Eye (tissue), 1 donor: ENCODE results near the gene THBS3.
"Not testable (repeated sequence)": the region's sequence is repeated elsewhere in the genome, so short reads cannot be mapped to it uniquely, and the experiment has no call there.

ENCODE experiments used
- DNase-seq: peaks from one replicate; pipeline ENCODE4 v3.0.0-alpha.2; 2015

Gene THBS3

GRCh38 chr1:155207806-155208540, at the start of gene THBS3:
Gene THBS3 (minus strand): TSS chr1:155207897. CDS start chr1:155207876, 21 bp downstream.
- DNase-seq: peak; percentile 92

DNA sequence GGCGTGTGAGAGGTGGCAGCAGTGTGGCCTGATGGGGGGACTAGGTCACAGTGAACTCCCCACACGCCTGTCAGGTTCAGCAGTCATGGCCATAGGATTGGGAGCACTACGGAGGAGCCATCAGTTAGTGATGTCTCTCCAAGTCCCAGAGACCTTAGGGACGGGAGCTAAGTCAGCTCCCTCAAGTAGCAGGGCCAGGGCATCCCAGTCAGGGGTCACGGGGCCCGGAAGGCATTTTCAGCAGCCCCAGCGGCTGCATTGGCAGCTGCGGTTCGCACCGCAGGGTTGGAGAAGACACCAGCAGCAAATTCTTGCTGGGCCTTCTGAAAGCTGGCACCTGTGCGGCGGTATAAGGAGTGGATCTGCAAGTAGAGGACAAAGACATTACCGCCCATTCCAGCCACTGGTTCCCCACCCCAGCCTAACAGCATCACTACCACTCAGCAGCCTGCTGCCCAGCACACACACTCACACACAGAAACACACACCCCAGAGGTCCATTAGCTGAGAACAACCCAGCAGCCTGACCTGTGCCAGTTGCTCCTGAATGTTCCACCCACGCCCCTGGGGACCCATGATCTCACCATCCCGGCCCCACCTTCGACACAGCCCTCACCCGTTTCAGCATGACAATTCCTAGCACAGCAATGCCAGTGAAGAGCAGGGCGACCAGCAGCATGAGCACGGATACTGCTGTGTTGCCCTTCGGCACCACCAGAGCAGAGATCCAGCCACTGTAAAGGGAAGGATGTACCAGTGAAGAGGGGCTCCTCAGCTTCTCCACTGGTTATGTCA, 48.6 kb upstream of the THBS3 start:
- no peak for DNase-seq

- peak; percentile 97 for DNase-seq
These were observed 47.7 kb upstream of the THBS3 start, which contains the start of gene ENTREP3 for GRCh38 chr1:155255243-155256007. Gene ENTREP3 (minus strand): TSS chr1:155255483. CDS start chr1:155254877, 606 bp downstream.

DNA sequence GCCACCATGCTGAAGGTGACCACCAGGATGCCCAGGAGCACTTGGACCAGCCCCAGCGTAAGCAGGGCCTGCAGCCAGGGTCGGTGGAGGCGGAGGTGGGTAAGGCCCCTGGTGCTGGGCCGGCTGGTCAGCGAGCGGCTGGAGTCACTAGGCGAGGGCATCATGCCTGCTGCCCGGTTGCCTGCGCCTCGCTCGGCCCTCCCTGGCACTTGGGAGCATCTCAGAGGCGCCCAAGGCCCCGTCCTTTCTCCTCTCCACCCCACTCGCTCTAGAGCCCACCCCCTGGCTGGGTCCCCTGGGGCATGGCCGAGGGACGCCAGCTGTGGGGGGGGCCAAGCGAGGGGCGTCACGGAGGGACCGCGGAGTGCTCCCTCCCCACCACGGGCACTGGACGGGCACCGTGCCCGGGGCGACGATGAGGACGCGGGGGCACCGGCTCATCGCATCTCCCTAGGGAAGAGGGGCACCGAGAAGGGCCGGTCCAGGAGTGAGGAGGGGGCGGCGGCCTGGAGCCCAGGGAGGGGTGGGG, 47.1 kb upstream of the THBS3 start:
- DNase-seq: peak; percentile 55

GRCh38 chr1:155254228-155254713, 46.6 kb upstream of the THBS3 start:
- no peak for DNase-seq

GRCh38 chr1:155253797-155254196, 46.1 kb upstream of the THBS3 start:
- no peak for DNase-seq

GRCh38 chr1:155253208-155253607, 45.5 kb upstream of the THBS3 start:
- no peak for DNase-seq

DNA sequence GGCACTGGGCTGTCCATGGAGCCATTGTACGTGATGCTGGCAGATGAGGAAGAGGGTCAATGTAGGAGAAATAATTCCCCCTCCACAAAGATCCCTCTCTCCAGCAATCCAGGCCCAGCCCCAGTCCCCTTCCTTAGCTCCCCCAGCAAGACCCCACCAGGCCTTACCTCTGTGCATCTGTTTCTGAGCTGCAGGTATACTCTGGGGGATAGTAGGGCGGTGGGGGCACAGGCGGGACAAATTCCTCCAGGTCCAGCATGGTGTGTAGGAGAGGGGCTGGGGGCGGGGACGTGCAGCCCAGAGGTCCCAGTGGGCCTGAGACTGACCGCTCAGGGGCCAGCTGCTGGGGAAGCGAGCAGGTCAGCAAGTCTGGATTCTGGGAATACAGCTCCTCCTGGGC, 43.9 kb upstream of the THBS3 start:
- DNase-seq: no peak

DNA sequence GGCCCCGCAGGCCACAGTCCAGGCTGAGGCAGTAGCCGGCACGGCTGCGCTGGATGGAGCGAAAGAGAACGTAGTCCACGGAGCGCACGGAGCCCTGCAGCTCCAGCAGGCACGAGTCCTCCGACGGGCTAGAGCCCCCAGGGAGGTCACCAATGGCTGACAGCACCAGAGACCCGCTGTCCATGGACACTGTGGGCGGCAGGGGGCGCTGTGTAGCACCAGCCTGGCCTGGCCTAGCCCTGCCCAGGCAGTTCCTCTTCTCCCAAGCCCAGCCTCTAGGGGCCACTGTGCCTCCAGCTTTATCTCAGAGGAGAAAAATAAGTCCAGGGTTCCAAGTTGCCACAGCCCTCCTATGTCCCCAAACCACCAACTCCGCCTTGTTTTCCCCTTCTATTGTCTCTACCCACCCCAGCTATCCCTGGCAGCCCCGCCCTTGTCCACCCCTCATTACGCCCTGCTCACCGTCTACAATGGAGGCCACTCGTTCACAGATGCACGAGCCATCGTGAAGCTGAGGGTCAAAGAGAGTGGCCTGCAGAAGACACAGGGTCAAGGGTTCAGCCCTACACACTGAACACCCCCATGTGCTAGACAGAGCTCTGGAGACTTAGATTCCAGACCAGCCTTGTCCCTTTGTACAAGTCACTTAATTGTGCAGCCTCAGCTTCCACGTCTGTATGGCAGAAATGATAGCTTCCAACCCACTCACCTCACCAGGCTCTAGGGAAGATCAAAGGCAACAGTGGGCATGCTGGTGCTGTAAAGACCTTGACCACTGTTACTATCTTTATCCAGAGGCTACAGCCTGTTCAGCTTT, 43.1 kb upstream of the THBS3 start:
- DNase-seq: peak; percentile 98

GRCh38 chr1:155250246-155250632, 42.5 kb upstream of the THBS3 start:
- DNase-seq: no peak

GRCh38 chr1:155247667-155248553, 40.2 kb upstream of the THBS3 start:
- DNase-seq: no peak

DNA sequence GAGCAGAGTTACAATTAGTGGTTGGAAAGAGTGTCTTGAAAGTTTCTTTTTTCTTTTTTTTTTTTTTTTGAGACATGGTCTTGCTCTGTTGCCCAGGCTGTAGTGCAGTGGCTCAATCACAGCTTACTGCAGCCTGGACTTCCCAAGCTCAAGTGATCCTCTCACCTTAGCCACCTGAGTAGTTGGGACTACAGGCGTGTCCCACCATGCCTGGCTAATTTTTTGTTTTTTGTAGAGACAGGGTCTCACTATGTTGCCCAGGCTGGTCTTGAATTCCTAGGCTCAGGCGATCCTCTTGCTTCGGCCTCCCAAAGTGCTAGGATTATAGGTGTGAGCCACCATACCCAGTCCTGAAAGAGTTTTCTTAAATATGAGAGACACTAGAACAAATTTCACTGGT, 39.1 kb upstream of the THBS3 start:
- DNase-seq: not testable (repeated sequence)

DNA sequence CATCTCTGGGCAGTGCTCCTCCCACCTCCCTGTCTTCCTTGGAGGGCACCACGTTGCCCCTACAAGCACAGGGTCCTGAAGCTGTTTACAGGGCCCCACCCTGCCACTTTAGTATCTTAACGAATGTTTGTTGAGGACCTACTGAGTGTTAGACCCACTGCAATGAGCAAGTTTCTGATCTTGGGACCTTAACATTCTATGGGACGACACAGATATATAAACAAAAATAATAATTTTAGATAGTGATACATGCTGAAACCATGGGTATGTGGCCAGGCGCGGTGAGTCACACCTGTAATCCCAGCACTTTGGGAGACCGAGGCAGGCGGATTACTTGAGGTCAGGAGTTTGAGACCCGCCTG, 37.4 kb upstream of the THBS3 start:
- DNase-seq: no peak

DNA sequence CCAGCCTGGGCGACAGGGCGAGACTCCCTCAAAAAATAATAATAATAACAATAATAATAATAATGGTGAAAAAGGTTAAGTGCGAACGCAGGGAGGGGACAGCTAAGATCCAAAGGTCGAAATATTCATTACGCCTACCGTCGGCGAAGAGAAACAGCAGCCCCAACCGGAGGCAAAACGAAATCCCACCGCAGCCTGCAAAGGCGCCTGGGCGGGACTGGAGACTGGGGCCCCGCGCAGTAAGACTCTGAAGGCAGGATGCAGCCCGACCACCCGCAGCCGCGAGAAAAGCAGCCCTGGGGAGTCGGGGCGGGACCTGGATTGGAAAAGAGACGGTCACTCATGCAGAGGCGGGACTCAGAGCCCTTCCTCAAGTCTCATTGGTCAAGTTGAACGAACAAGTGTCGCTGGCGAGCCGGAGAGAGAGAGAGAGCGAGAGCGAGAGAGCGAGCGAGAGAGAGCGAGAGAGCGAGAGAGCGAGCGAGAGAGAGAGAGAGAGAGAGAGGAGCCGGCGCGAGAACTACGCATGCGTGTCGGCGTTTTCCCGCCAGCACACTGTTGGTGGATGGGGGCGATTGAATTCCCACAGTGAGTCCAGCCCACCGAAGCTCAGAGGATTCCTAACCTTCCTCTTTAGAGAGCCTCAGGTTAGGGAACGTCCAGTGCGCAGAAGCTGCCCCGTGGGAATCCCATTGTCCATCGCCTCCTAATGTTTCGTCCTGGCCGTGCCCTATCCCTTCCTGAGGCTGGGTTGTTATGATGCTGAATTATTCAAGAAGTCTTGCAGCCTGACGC, 36.9 kb upstream of the THBS3 start:
- peak; percentile 100 for DNase-seq

DNA sequence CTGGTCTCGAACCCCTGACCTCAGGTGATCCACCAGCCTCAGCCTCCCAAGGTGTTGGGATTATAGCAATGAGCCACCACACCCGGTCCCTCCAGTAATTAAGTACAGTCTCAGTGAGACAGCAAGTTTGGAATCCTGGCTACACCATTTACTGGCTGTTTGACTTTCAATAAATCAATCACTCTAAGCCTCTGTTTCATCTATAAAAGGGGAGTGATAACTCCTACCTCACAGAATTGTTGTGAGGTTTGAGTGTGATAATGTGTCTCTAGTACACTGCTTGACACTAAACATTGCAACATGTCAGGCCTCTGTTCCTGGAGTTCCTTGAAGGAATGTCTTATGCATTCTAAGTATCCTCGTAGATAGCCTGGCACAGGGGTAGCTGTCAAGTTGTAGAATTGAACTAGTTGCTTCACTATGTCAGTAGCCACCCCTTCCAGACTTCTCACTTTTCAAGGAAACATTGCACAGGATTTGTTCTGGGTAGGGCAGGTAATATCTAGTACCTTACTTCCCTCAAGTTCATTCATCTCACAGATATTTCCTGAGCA, 35.2 kb upstream of the THBS3 start:
- DNase-seq: peak; percentile 14

DNA sequence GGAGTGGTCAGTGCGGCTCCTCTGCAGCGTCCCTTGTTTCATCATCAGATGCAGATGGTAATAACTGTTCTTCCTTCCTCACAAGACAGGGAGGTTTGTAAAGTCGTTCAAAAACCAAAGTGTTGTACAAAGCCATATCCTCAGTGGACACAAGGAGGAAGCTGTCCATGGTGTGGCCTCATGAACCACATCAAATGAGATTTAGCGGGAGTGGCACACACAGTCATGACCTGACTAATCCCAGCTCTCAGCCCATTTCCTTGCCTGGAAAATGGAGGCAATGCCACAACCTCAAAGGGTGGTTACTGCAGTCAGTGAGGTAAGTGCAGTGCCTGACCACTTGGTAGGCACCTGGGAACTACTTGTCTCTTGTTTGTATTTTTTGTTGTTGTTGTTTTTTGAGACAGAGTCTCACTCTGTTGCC, 34.2 kb upstream of the THBS3 start:
- no peak for DNase-seq

- DNase-seq: peak; percentile 95
These were observed 33.5 kb upstream of the THBS3 start for GRCh38 chr1:155241069-155241679.

DNA sequence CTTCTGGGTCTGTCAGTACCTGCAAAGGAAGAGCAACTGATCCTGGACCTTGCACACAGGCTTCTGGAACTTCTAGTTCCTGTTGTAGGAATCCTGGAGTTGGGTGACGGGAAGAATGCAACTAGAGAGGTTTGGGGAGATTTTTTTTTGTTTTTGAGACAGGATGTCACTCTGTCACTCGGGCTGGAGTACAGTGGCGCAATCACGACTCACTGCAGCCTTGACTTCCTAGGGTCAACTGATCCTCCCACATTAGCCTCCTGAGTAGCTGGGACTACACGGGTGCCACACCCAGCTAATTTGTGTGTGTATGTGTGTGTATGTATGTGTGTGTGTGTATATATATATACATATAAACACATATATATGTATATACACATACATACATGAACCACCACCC, 28.8 kb upstream of the THBS3 start:
- no peak for DNase-seq

- DNase-seq: not testable (repeated sequence)
These were observed 27.7 kb upstream of the THBS3 start for GRCh38 chr1:155235375-155235774.
